HG03196 (cell line): ENCODE results near the gene AOPEP.

Experiments
- ATAC-seq: cut with Tn5 transposase; IDR thresholded peaks from one replicate; pipeline ENCODE4 v1.9.1; 2021; ENCODE audit not compliant: unreplicated experiment

AOPEP gene

GRCh38 chr9:95103871-95104580 is 377.5 kb downstream of the AOPEP start:
- no peak for ATAC-seq

- ATAC-seq = no peak
These were observed 378.1 kb downstream of the AOPEP start for GRCh38 chr9:95104581-95104960.

- ATAC-seq = no peak
These were observed 378.5 kb downstream of the AOPEP start for GRCh38 chr9:95104980-95105379.

GRCh38 chr9:95105519-95106287 is 379.2 kb downstream of the AOPEP start:
- no peak for ATAC-seq

GRCh38 chr9:95107001-95107749 is 380.7 kb downstream of the AOPEP start:
- no peak for ATAC-seq

- no peak for ATAC-seq
These were observed 381.5 kb downstream of the AOPEP start for GRCh38 chr9:95107976-95108375.

GRCh38 chr9:95108777-95109176 is 382.3 kb downstream of the AOPEP start:
- no peak for ATAC-seq

GRCh38 chr9:95109456-95109855 is 383.0 kb downstream of the AOPEP start:
- no peak for ATAC-seq

- ATAC-seq = no peak
These were observed 384.5 kb downstream of the AOPEP start for GRCh38 chr9:95110921-95111525.

GRCh38 chr9:95111716-95112115 is 385.2 kb downstream of the AOPEP start:
- no peak for ATAC-seq

- no peak for ATAC-seq
These were observed 386.2 kb downstream of the AOPEP start for GRCh38 chr9:95112436-95113280.

- no peak for ATAC-seq
These were observed 388.6 kb downstream of the AOPEP start for GRCh38 chr9:95115104-95115503.

- ATAC-seq = no peak
These were observed 389.7 kb downstream of the AOPEP start for GRCh38 chr9:95116002-95116807.

GRCh38 chr9:95116808-95117204 is 390.3 kb downstream of the AOPEP start:
- no peak for ATAC-seq

GRCh38 chr9:95118596-95118995 is 392.1 kb downstream of the AOPEP start:
- ATAC-seq = no peak

GRCh38 chr9:95120781-95121370 is 394.4 kb downstream of the AOPEP start:
- ATAC-seq = no peak

- ATAC-seq = no peak
These were observed 398.3 kb downstream of the AOPEP start for GRCh38 chr9:95124582-95125367.

- no peak for ATAC-seq
These were observed 399.2 kb downstream of the AOPEP start for GRCh38 chr9:95125652-95126051.

- ATAC-seq = no peak
These were observed 400.2 kb downstream of the AOPEP start for GRCh38 chr9:95126739-95127138.
